ENCODE measurements around the gene CD276. TPM values are rescaled to one million over a fixed set of nuclear protein-coding genes. Genes with fewer than 3 reads are reported as not detected.

The CD276 gene
- total RNA-seq, 2 experiments from 2014 or later: not detected

DNA sequence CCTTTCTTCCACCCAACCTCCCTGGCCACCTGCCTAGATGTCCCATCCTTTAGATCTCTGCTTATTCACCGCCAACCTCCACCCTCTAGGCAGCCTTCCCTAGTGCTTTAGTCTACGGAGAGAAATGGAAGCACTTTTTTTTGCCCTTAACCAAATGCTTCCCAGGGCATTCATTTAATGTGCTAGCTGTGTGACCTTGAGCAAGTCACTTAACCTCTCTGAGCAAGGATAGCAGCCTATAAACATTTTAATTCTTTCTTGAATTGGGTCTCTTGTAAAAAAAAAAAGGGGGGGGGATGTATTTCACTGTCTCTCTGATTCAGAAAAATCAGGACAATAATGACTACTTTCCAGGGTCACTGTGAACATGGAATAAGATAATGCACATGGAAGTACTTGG lies 72.2 kb downstream of the CD276 start:
- CTCF ChIA-PET: no interaction called here
- intact Hi-C loops (cut with DNase I, micrococcal nuclease): no loop called here
- peaks cover 19% of the 10 kb centered on the region for H3K27me3 Mint-ChIP-seq

DNA sequence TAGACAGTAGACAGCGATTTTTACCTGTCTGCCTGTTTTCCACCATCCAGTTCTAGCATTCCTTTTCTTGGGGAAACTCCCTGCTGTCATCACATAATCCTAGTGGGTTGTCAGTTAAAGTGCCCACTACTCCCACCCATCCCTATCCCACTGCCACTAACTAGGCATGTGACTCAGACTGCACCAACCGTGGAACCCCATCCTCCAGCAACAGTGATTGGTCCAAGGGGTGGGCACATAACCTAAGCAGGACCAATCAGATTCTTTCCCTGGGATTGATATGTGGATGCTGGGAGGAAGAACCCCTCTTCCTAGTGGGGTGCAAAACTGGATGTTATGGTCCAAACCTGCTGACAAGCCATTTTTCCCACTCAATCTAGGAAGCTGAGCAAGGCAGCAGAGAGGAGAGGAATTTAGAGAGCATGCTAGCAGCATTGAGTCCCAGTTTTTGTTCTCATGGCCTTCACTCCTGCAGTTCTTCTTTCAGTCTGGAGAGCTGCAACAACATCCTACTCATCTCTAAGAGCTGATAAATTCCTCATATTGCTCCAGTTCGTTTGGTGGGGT lies 72.8 kb downstream of the CD276 start:
- ATAC-seq (ENCODE audit: poor library complexity) (no peak), DNase-seq (no peak)
- peaks cover 17% of the 10 kb centered on the region for H3K27me3 Mint-ChIP-seq
- H3K36me3 Mint-ChIP-seq (ENCODE audit: low read depth): no peaks in the 10 kb centered on the region
- H3K27ac Mint-ChIP-seq: no peak overlapping the region
- no peak overlapping the region for H3K4me3 Mint-ChIP-seq
- peaks cover 3% of the 10 kb centered on the region for H3K4me1 ChIP-seq (ENCODE audit: insufficient read depth, low read length)
- no peak overlapping the region for H3K4me3 ChIP-seq (ENCODE audit: low read length)
- H3K9me3 Mint-ChIP-seq: no peaks in the 10 kb centered on the region
- intact Hi-C loops (cut with DNase I, micrococcal nuclease): no loop called here
- ChIA-PET POLR2A (no interaction called here), CTCF (no interaction called here)
- H3K27me3 ChIP-seq (ENCODE audit: control insufficient read depth in 1 of 2, insufficient read depth in 2 of 2, low read length in 2 of 2): peaks cover 20 to 45% of the 10 kb centered on the region in 2 experiments
- TF ChIP-seq, protein P1, sequence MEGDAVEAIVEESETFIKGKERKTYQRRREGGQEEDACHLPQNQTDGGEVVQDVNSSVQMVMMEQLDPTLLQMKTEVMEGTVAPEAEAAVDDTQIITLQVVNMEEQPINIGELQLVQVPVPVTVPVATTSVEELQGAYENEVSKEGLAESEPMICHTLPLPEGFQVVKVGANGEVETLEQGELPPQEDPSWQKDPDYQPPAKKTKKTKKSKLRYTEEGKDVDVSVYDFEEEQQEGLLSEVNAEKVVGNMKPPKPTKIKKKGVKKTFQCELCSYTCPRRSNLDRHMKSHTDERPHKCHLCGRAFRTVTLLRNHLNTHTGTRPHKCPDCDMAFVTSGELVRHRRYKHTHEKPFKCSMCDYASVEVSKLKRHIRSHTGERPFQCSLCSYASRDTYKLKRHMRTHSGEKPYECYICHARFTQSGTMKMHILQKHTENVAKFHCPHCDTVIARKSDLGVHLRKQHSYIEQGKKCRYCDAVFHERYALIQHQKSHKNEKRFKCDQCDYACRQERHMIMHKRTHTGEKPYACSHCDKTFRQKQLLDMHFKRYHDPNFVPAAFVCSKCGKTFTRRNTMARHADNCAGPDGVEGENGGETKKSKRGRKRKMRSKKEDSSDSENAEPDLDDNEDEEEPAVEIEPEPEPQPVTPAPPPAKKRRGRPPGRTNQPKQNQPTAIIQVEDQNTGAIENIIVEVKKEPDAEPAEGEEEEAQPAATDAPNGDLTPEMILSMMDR (IDR thresholded peaks at IDR 0.05): no peak
- H3K9me3 ChIP-seq (ENCODE audit: control insufficient read depth in 1 of 2, insufficient read depth in 1 of 2, low read length in 2 of 2): no peaks in the 10 kb centered on the region
- no peaks in the 10 kb centered on the region for H3K4me1 Mint-ChIP-seq (ENCODE audit: low read depth)
- no peaks in the 10 kb centered on the region for H3K36me3 ChIP-seq (ENCODE audit: insufficient read depth, low read length)
- no peak overlapping the region for H3K27ac ChIP-seq (ENCODE audit: low read depth in 1 of 2, low read length in 2 of 2)

More for the DNA sequence above, 72.2 kb downstream of the CD276 start:
- Histone ChIP-seq H3K27me3 (ENCODE audit: control insufficient read depth in 1 of 2, insufficient read depth in 2 of 2, low read length in 2 of 2) (peaks cover 21 to 49% of the 10 kb centered on the region in 2 experiments), H3K4me1 (ENCODE audit: insufficient read depth, low read length) (peaks cover 4% of the 10 kb centered on the region), H3K27ac (ENCODE audit: low read depth in 1 of 2, low read length in 2 of 2) (no peak overlapping the region), H3K9me3 (ENCODE audit: control insufficient read depth in 1 of 2, insufficient read depth in 1 of 2, low read length in 2 of 2) (no peaks in the 10 kb centered on the region), H3K4me3 (ENCODE audit: low read length) (no peak overlapping the region), H3K36me3 (ENCODE audit: insufficient read depth, low read length) (no peaks in the 10 kb centered on the region)
- TF ChIP-seq, protein P1 (IDR thresholded peaks at IDR 0.05): no peak
- ATAC-seq (ENCODE audit: poor library complexity): no peak
- Mint-ChIP-seq H3K36me3 (ENCODE audit: low read depth) (no peaks in the 10 kb centered on the region), H3K4me1 (ENCODE audit: low read depth) (no peaks in the 10 kb centered on the region), H3K4me3 (no peak overlapping the region), H3K9me3 (no peaks in the 10 kb centered on the region), H3K27ac (no peak overlapping the region)
- no peak for DNase-seq
- POLR2A ChIA-PET: no interaction called here

DNA sequence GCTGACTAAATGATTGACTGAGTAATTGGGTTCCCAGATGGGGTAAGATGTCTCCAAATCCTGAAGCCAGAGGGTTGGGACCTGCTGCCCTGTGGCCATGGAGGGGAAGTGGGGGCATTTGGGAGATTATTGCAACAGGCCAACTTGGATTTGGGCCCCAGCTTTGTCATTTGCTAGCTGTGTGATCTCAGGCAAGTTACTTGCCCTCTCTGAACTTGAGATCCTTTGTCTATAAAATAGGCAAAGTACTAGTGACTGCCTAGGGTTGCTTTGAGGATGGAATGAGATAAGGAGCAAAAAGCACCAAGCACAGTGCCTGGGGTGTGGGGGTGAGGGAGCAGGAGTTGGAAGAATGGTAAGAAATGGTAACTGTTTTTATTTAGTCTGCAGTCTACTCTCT lies 73.4 kb downstream of the CD276 start:
- no peak overlapping the region for H3K4me3 Mint-ChIP-seq
- H3K9me3 Mint-ChIP-seq: no peaks in the 10 kb centered on the region
- POLR2A ChIA-PET: no interaction called here
- no peaks in the 10 kb centered on the region for H3K36me3 ChIP-seq (ENCODE audit: insufficient read depth, low read length)
- no peak for DNase-seq
- intact Hi-C loops (cut with DNase I, micrococcal nuclease): no loop called here
- TF ChIP-seq, protein P1 (IDR thresholded peaks at IDR 0.05): no peak
- ATAC-seq (ENCODE audit: poor library complexity): no peak
- H3K27me3 Mint-ChIP-seq: peaks cover 17% of the 10 kb centered on the region
- peaks cover 20 to 40% of the 10 kb centered on the region in 2 experiments for H3K27me3 ChIP-seq (ENCODE audit: control insufficient read depth in 1 of 2, insufficient read depth in 2 of 2, low read length in 2 of 2)
- no peak overlapping the region for H3K27ac ChIP-seq (ENCODE audit: low read depth in 1 of 2, low read length in 2 of 2)
- no peak overlapping the region for H3K27ac Mint-ChIP-seq
- no peaks in the 10 kb centered on the region for H3K4me1 Mint-ChIP-seq (ENCODE audit: low read depth)
- no peaks in the 10 kb centered on the region for H3K36me3 Mint-ChIP-seq (ENCODE audit: low read depth)
- CTCF ChIA-PET: no interaction called here
- H3K9me3 ChIP-seq (ENCODE audit: control insufficient read depth in 1 of 2, insufficient read depth in 1 of 2, low read length in 2 of 2): no peaks in the 10 kb centered on the region
- no peak overlapping the region for H3K4me3 ChIP-seq (ENCODE audit: low read length)
- no peaks in the 10 kb centered on the region for H3K4me1 ChIP-seq (ENCODE audit: insufficient read depth, low read length)

All from CD4-positive, alpha-beta T cell (primary cell).